Measurements from ENCODE around the gene PNKD. TPM values are rescaled to one million over a fixed set of nuclear protein-coding genes. Genes with fewer than 3 reads are reported as not detected.
A peak's percentile ranks its signal among the peaks of the same experiment; 100 is the strongest.

PNKD gene
- total RNA-seq, 2 experiments from 2014 or later: 23.6 to 25.1 TPM

DNA sequence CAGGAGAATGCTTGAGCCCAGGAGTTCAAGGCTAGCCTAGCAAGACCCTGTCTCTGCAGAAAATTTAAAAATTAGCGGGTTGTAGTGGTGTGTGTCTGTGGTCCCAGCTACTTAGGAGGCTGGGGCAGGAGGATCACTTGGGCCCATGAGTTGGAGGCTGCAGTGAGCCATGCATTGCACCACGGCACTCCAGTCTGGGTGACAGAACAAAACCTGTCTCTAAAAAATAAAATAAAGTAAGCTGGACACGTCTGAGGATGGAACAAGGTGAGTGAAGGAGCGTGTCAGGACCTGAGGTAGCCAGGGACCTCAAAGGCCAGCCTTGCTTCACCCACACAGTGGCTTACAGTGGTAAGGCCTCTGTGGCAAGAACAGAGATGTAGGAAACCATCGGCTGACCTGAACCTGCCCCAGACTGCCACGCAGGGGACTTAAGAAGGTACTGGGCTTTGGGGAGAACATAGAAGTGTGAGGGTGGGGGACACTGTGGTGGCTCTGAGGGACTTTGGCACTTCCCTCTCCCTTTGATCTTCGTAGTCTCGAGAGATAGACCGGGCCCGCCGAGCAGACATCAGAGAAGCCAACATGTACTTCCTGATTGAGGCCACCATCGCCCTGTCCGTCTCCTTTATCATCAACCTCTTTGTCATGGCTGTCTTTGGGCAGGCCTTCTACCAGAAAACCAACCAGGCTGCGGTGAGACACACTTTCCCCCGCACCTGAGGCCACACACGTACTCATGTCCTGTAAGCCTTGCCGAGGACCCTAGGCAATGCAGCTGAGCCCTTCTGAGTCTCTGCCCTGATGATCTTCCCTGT is 119.2 kb downstream of the PNKD start:
- Mint-ChIP-seq H3K27me3 (no peaks in the 10 kb centered on the region), H3K4me1 (peaks cover 9% of the 10 kb centered on the region), H3K36me3 (no peaks in the 10 kb centered on the region), H3K4me3 (no peak overlapping the region), H3K27ac (no peak overlapping the region), H3K9me3 (no peaks in the 10 kb centered on the region)
- no peak for DNase-seq

DNA sequence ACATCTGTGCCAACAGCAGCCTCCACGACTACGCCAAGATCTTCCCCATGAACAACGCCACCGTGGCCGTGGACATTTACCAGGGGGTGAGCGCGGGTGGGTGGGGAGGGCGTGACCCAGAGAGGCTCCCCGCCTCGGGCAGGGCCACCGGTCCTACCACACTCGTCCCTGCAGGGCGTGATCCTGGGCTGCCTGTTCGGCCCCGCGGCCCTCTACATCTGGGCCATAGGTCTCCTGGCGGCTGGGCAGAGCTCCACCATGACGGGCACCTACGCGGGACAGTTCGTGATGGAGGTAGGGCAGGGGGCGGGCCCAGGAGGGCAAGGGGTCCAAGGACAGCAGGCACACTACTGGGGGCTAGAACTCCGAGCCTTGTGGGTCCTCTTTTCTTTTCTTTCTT is 120.9 kb downstream of the PNKD start:
- no peak overlapping the region for H3K4me3 Mint-ChIP-seq
- no peaks in the 10 kb centered on the region for H3K9me3 Mint-ChIP-seq
- H3K4me1 Mint-ChIP-seq: peaks cover 13% of the 10 kb centered on the region
- DNase-seq: no peak
- H3K36me3 Mint-ChIP-seq: no peaks in the 10 kb centered on the region
- H3K27me3 Mint-ChIP-seq: no peaks in the 10 kb centered on the region
- H3K27ac Mint-ChIP-seq: no peak overlapping the region

DNA sequence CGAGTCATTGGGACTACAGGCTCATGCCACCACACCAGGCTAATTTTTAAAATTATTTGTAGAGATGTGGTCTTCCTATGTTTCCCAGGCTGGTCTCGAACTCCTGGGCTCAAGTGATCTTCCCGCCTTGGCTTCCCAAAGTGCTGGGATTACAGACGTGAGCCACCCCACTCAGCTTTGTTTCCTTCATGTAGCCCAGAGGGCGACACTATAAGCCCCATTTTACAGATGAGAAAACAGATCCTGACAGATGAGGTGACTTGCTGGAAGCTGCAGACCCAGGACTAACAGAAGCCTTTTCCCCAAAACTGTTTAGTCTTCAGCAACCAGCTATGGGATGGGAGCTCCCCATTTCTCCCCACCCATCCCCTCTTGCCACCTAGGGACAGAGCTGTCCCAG is 122.1 kb downstream of the PNKD start:
- no peak overlapping the region for H3K27ac Mint-ChIP-seq
- H3K4me3 Mint-ChIP-seq: no peak overlapping the region
- DNase-seq: no peak
- H3K27me3 Mint-ChIP-seq: no peaks in the 10 kb centered on the region
- peaks cover 19% of the 10 kb centered on the region for H3K4me1 Mint-ChIP-seq
- H3K36me3 Mint-ChIP-seq: no peaks in the 10 kb centered on the region
- H3K9me3 Mint-ChIP-seq: no peaks in the 10 kb centered on the region

DNA sequence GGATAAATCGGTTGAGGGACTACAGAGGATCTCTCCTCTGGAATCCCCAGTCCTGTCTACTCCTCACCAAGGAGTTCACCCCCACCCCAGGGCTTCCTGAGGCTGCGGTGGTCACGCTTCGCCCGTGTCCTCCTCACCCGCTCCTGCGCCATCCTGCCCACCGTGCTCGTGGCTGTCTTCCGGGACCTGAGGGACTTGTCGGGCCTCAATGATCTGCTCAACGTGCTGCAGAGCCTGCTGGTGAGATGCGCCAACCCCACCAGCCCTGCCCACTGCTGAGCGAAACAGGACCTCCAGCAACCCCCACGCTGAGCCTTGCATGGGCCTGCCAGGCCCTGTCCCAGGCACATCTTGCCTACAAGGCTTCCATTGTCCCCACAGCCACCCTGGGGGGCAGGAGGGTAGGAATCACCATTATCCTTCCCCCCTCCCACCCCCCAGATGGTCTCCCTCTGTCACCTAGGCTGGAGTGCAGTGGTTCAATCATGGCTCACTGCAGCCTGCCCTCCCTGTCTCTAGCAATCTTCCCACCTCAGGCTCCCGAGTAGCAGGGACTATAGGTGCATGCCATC is 122.7 kb downstream of the PNKD start:
- Mint-ChIP-seq H3K4me3 (no peak overlapping the region), H3K4me1 (peaks cover 24% of the 10 kb centered on the region), H3K27ac (no peak overlapping the region), H3K27me3 (peaks cover 4% of the 10 kb centered on the region), H3K36me3 (no peaks in the 10 kb centered on the region), H3K9me3 (no peaks in the 10 kb centered on the region)
- DNase-seq: no peak

DNA sequence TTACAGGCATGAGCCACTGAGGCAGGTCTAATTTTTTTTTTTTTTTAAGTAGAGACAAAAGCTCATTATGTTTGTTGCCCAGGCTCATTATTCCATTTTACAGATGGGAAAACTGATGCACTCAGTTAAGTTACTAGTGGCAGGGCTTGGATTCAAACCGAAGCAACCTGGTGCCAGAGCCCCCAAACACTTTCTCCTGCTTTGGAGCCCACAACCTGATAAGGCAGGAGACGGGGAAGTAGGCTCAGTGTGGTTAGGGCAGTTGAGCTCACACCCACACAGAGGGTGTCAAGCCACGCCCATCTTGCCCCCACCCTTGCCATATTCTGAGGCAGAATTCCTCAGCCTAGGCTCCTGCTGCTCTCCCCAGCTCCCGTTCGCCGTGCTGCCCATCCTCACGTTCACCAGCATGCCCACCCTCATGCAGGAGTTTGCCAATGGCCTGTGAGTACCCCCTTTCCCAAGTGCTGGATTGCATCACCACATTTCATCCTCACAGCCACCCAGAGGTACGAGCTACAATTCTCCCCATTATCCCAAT is 123.5 kb downstream of the PNKD start:
- DNase-seq: no peak

DNA sequence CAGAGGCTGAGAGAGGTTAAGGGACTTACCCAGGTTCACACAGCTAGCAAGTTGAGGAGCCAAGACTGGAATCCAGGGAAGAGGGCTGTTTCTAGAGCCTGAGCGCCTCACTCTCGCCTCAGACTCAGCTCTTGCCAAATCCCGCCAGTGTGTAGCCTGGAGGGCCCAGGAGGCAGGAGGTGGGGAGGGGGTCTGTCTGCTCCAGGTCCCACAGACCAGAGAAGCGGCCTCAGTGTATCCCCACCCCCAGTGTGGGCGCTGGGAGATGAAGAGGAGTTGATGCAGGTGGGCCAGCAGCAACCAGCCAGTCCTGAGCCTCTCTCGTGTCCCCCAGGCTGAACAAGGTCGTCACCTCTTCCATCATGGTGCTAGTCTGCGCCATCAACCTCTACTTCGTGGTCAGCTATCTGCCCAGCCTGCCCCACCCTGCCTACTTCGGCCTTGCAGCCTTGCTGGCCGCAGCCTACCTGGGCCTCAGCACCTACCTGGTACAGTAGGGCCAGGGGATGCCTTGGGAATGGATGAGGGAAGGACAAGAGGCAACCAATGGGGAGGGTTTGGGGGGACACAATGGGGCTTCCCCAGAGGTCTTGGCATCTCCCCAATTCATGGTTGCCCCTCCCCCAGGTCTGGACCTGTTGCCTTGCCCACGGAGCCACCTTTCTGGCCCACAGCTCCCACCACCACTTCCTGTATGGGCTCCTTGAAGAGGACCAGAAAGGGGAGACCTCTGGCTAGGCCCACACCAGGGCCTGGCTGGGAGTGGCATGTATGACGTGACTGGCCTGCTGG is 124.2 kb downstream of the PNKD start:
- Mint-ChIP-seq H3K27me3 (peaks cover 5% of the 10 kb centered on the region), H3K4me1 (peaks cover 25% of the 10 kb centered on the region), H3K27ac (no peak overlapping the region), H3K4me3 (no peak overlapping the region), H3K36me3 (no peaks in the 10 kb centered on the region), H3K9me3 (no peaks in the 10 kb centered on the region)
- DNase-seq: no peak

More for the DNA sequence above, 123.5 kb downstream of the PNKD start:
- H3K9me3 Mint-ChIP-seq: no peaks in the 10 kb centered on the region
- no peak overlapping the region for H3K4me3 Mint-ChIP-seq
- no peak overlapping the region for H3K27ac Mint-ChIP-seq
- H3K36me3 Mint-ChIP-seq: no peaks in the 10 kb centered on the region
- H3K27me3 Mint-ChIP-seq: peaks cover 5% of the 10 kb centered on the region
- H3K4me1 Mint-ChIP-seq: peaks cover 25% of the 10 kb centered on the region

DNA sequence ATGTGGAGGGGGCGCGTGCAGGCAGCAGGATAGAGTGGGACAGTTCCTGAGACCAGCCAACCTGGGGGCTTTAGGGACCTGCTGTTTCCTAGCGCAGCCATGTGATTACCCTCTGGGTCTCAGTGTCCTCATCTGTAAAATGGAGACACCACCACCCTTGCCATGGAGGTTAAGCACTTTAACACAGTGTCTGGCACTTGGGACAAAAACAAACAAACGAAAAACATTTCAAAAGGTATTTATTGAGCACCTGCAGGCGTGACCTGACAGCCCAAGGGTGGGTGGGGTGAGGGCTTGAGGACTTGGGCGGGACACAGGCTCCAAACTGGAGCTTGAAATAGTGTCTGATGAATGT is 124.7 kb downstream of the PNKD start:
- peaks cover 5% of the 10 kb centered on the region for H3K27me3 Mint-ChIP-seq
- H3K9me3 Mint-ChIP-seq: no peaks in the 10 kb centered on the region
- no peak overlapping the region for H3K27ac Mint-ChIP-seq
- no peak for DNase-seq
- no peaks in the 10 kb centered on the region for H3K36me3 Mint-ChIP-seq
- peaks cover 25% of the 10 kb centered on the region for H3K4me1 Mint-ChIP-seq
- no peak overlapping the region for H3K4me3 Mint-ChIP-seq

DNA sequence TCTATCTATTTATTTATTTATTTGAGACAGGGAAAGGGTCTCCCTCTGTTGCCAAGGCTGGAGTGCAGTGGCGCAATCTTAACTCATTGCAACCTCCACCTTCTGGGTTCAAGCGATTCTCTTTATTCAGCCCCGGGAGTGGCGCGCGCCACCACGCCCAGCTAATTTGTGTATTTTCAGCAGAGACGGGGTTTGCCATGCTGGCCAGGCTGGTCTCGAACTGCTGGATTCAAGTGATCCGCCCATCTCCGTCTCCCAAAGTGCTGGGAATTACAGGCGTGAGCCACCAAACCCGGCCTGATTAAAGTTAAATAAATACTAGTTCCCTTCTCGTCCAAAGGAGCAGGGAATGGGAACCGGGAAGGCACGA is 125.1 kb downstream of the PNKD start:
- H3K4me3 Mint-ChIP-seq: peak overlapping the region; percentile 65
- H3K27ac Mint-ChIP-seq: peak overlapping the region; percentile 81
- DNase-seq: no peak
- H3K4me1 Mint-ChIP-seq: peaks cover 25% of the 10 kb centered on the region
- no peaks in the 10 kb centered on the region for H3K9me3 Mint-ChIP-seq
- H3K27me3 Mint-ChIP-seq: peaks cover 5% of the 10 kb centered on the region
- H3K36me3 Mint-ChIP-seq: peaks cover 2% of the 10 kb centered on the region

DNA sequence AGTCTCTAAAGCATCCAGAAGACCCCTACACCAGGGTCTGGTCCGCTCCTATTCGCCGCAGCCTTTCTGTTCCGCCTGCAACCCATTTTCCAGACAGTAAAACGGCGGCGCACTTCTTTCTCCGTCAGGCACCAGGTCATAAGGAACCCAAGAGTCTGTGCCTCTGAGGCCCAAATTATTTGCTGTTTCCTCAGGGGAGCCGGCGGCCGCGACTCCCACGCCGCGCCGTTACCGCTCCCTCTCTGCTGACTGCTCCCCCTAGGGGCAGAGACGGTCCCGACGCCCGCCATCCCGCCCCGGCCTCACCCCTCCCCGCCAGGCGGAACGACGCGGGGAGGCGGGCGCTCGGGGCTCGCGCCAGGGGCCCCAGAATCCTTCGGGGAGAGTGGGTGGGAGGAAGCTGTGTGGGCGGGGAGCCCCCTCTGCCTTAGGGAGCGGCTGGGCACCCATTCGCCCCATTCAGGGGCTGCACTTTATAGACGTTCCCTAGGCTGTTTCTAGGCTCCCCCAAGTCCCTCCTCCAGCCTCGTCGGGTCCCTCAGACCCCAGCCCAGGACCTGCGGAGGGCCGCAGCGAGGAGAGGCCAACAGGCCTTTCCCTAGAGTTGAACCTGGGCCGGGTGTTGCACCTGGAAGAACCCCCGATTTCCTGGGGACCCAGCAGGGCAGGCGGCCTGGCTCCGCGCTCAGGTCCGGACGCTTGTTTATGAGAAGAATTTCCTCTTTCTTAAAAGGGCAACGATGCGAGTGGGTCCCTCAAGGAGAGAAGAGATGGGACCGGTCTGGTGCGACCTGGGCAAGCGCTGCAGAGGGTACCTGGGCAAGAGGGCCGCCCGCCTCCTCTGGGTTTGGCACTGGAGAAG is 125.7 kb downstream of the PNKD start:
- peaks cover 5% of the 10 kb centered on the region for H3K27me3 Mint-ChIP-seq
- H3K36me3 Mint-ChIP-seq: peaks cover 2% of the 10 kb centered on the region
- peaks cover 25% of the 10 kb centered on the region for H3K4me1 Mint-ChIP-seq
- peak overlapping the region; percentile 79 for H3K4me3 Mint-ChIP-seq
- no peaks in the 10 kb centered on the region for H3K9me3 Mint-ChIP-seq
- peak; percentile 94 for DNase-seq
- peak overlapping the region; percentile 93 for H3K27ac Mint-ChIP-seq

Other genes starting within 250 kb of the PNKD start
- gene RUFY4, start 201.3 kb upstream of the PNKD start, total RNA-seq: 1 to 10 TPM; 1.6 to 2.0 TPM
- gene CXCR2, start 144.5 kb upstream of the PNKD start, total RNA-seq: 1 to 10 TPM in 1 of 2 experiments, under 1 TPM in 1; 0.31 to 1.2 TPM
- gene CXCR1, start 103.6 kb upstream of the PNKD start, total RNA-seq: not detected
- 100 to 1,000 TPM; 562 to 566 TPM for gene ARPC2, start 53.3 kb upstream of the PNKD start, total RNA-seq
- gene GPBAR1, start 9.5 kb upstream of the PNKD start, total RNA-seq: under 1 TPM; 0.24 to 0.58 TPM
- gene AAMP, start 382 bp upstream of the PNKD start, total RNA-seq: 10 to 100 TPM; 94.6 to 97.7 TPM
- gene TMBIM1, start 22.0 kb downstream of the PNKD start, total RNA-seq: 10 to 100 TPM; 47.5 to 52.2 TPM
- gene CATIP, start 86.3 kb downstream of the PNKD start, total RNA-seq: not detected
- gene SLC11A1, start 111.8 kb downstream of the PNKD start, total RNA-seq: under 1 TPM; 0.08 TPM
- gene CTDSP1, start 129.3 kb downstream of the PNKD start, total RNA-seq: 10 to 100 TPM; 67.8 to 73.5 TPM
- gene VIL1, start 148.6 kb downstream of the PNKD start, total RNA-seq: not detected